ENCODE measurements around the gene DDX51. TPM values are rescaled to one million over a fixed set of nuclear protein-coding genes. Genes with fewer than 3 reads are reported as not detected.

DDX51 gene
- total and polyA plus RNA-seq, 2 of the 13 experiments (the other 11 are each of a cell fraction or from before 2014, with no cell fraction given): 10.1 TPM

DNA sequence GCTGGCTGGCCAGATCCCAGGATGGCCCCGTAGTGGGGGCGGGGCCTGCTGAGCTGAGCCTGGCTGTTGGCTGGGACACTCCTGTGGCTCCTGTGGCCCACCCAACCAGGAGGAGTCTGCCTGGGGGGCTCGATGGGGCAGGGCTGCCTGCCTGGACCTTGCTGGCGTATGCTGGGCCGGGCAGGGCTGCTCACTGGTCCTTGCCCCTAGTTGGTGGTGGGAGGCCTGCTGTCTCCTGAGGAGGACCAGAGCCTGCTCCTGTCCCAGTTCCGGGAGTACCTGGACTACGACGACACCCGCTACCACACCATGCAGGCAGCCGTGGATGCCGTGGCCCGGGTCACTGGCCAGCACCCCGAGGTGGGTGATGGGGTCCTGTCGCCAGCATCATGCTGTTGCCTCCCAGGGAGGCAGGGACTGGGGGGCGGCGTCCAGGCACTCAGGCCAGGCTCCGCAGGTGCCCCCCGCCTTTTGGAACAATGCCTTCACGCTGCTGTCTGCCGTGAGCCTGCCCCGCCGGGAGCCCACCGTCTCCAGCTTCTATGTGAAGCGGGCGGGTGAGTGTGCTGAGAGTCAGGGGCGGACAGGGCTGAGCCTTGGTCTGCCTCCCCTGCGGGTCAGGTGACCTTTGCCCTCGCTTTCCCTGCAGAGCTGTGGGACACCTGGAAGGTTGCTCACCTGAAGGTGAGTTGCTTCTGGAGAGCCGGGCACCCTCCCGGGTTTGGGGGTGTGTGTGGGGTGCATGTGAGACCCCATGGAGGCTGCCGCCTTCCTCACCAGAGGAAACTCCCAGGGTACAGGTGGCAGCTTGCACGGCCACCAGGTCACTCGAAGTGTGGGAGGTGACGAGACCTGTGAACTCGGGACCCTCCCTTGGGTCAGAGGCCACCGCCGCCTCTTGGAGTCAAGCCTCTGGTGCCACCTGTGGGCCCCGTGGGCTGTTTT is 3.6 kb upstream of the DDX51 start (continued):
- TF ChIP-seq PRMT3 (CRISPR knock-in tag; IDR thresholded peaks at IDR 0.05; ENCODE audit: borderline replicate concordance, low read depth): no peak

DNA sequence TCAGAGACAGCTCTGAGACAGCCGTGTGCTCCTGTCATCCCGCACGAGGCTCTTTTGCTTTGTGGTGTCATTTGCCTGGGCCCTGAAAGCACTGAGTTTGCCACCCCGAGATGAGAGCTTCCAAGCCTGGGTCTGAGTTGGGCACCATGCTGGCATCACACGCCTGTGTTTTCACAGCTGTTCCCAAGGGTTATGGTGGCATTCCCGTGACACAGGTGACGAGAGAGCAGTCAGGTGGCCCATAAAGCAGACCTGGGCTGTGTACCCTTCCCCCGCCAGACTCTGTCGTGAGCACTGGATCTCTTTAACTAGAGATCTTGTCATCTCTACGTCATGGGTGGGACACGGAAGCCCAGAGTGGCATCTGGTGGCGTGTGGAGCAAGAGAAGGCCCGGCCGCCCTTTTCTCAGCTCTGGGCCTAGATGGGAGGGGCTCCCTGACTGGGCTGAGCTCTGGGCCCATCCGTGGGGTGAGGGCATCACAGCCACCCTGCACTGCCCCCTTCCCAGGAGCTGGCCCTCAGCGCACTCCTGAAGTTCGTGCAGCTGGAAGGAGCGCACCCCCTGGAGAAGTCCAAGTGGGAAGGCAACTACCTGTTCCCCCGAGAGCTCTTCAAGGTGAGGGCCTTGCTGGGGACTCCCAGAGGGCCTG is 2.8 kb upstream of the DDX51 start:
- POLR2A ChIA-PET: no interaction called here
- FAIRE-seq (no peak), ATAC-seq (no peak), DNase-seq (ENCODE audit: low spot score) (no peak)
- CTCF ChIA-PET (ENCODE audit: low intra/inter-chr PET ratio, low total read pairs): no interaction called here
- WGBS (ENCODE audit: low lambda C conversion rate): 98% methylated on average over 14 of the region's 19 CpGs
- intact Hi-C loops (cut with micrococcal nuclease; ENCODE audit: unreplicated experiment): no loop called here
- Histone ChIP-seq H4K20me1 (ENCODE audit: insufficient read depth, low read length) (no peaks in the 10 kb centered on the region), H2AFZ (ENCODE audit: low read length) (no peak overlapping the region), H3K4me3 (replicated peaks in 1 of 3; ENCODE audit: insufficient read depth in 1 of 3, low read depth in 2 of 3, low read length in 3 of 3) (no peak overlapping the region), H3K4me2 (ENCODE audit: low read depth, low read length) (no peak overlapping the region), H3K9me3 (ENCODE audit: low read length) (no peaks in the 10 kb centered on the region), H3K79me2 (ENCODE audit: insufficient read depth, low read length) (peaks cover 26% of the 10 kb centered on the region), H3K27me3 (ENCODE audit: control insufficient read depth in 1 of 2, insufficient read depth in 2 of 2, low read length in 2 of 2) (no peaks in the 10 kb centered on the region; a peak in 1 of 5 replicates), H3K9ac (ENCODE audit: insufficient read depth, low read depth, low read length) (no peak overlapping the region), H3K36me3 (replicated peaks in 1 of 2; ENCODE audit: control insufficient read depth in 1 of 2, insufficient read depth in 2 of 2, low read length in 2 of 2) (peaks cover 3 to 5% of the 10 kb centered on the region in 2 experiments; a peak in 2 of 5 replicates), H3K27ac (ENCODE audit: extremely low read length, insufficient read depth, low read length) (no peak overlapping the region), H3K4me1 (ENCODE audit: insufficient read depth, low read length) (peaks cover 17% of the 10 kb centered on the region)
- in situ Hi-C loops (cut with HindIII; ENCODE audit: extremely low pct_ligation_motif_present, low pct_unique_long_range_greater_than_20kb): no loop called here
- no TSS peak for BruUV-seq (replicated peaks)
- TF ChIP-seq, protein P1, sequence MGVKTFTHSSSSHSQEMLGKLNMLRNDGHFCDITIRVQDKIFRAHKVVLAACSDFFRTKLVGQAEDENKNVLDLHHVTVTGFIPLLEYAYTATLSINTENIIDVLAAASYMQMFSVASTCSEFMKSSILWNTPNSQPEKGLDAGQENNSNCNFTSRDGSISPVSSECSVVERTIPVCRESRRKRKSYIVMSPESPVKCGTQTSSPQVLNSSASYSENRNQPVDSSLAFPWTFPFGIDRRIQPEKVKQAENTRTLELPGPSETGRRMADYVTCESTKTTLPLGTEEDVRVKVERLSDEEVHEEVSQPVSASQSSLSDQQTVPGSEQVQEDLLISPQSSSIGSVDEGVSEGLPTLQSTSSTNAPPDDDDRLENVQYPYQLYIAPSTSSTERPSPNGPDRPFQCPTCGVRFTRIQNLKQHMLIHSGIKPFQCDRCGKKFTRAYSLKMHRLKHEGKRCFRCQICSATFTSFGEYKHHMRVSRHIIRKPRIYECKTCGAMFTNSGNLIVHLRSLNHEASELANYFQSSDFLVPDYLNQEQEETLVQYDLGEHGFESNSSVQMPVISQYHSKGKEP (CRISPR knock-in tag; IDR thresholded peaks at IDR 0.05): no peak
- no peak for TF ChIP-seq SNAPC2 (CRISPR knock-in tag; IDR thresholded peaks at IDR 0.05)
- TF ChIP-seq, protein P2, sequence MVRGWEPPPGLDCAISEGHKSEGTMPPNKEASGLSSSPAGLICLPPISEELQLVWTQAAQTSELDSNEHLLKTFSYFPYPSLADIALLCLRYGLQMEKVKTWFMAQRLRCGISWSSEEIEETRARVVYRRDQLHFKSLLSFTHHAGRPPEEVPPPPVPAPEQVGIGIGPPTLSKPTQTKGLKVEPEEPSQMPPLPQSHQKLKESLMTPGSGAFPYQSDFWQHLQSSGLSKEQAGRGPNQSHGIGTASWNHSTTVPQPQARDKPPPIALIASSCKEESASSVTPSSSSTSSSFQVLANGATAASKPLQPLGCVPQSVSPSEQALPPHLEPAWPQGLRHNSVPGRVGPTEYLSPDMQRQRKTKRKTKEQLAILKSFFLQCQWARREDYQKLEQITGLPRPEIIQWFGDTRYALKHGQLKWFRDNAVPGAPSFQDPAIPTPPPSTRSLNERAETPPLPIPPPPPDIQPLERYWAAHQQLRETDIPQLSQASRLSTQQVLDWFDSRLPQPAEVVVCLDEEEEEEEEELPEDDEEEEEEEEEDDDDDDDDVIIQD (CRISPR knock-in tag; IDR thresholded peaks at IDR 0.05; ENCODE audit: low read depth): no peak
